K562 (cell line): ENCODE data around the gene ACER3. TPM values are rescaled to one million over a fixed set of nuclear protein-coding genes. Genes with fewer than 3 reads are reported as not detected.
A peak's percentile ranks its signal among the peaks of the same experiment; 100 is the strongest.

Experiments
- CBFA2T2 ChIP-seq: fragments of 450-650 bp; conservative IDR thresholded peaks from 2 replicates; pipeline ENCODE4 v1.6.1; 2017; ENCODE audit warnings: mild to moderate bottlenecking
- ELF1 ChIP-seq: fragments of 200-800 bp; sonication (Bioruptor generic); IDR thresholded peaks from 2 replicates; pipeline ENCODE4 v1.6.1; 2016; ENCODE audit warnings: missing genetic modification characterization, missing compliant biosample characterization
- ESRRA ChIP-seq: fragments of 450-650 bp; IDR thresholded peaks from 2 replicates; pipeline ENCODE4 v1.6.1; 2014; ENCODE audit warnings: low read depth, mild to moderate bottlenecking, moderate library complexity, borderline replicate concordance
- FOXK2 ChIP-seq, 2 experiments: fragments of 450-650 bp; IDR thresholded peaks in 1 of 2; conservative IDR thresholded peaks in 1 of 2; 2 replicates each; pipeline ENCODE4 v1.6.1; 2016; ENCODE audit warnings: low read depth in 2 of 2, mild to moderate bottlenecking in 1 of 2
- GABPA ChIP-seq: fragments of 200-800 bp; sonication (Bioruptor generic); conservative IDR thresholded peaks from 2 replicates; pipeline ENCODE4 v1.6.1; 2016; ENCODE audit warnings: low read depth, missing genetic modification characterization, missing compliant biosample characterization
- GATA2 ChIP-seq: sonication (generic); formaldehyde crosslinking; IDR thresholded peaks from 2 replicates; pipeline ENCODE4 v1.4.0; 2020; ENCODE audit warnings: mild to moderate bottlenecking, missing genetic modification reagents
- HDAC2 ChIP-seq: fragments of 450-650 bp; IDR thresholded peaks from 2 replicates; pipeline ENCODE4 v1.6.1; 2016; ENCODE audit warnings: mild to moderate bottlenecking
- IFI16 ChIP-seq: fragments of 250-450 bp; sonication (Bioruptor Pico); IDR thresholded peaks from 2 replicates; pipeline ENCODE4 v2.1.2; 2022; ENCODE audit warnings: mild to moderate bottlenecking, inconsistent platforms
- KAT8 ChIP-seq: fragments of 450-650 bp; IDR thresholded peaks from 2 replicates; pipeline ENCODE4 v1.6.1; 2016; ENCODE audit warnings: low read depth, mild to moderate bottlenecking
- KLF10 ChIP-seq: fragments of 250-450 bp; sonication (Bioruptor Pico); IDR thresholded peaks from 2 replicates; pipeline ENCODE4 v1.6.1; 2021; ENCODE audit warnings: matching md5 sums
- MEF2D ChIP-seq: conservative IDR thresholded peaks from 2 replicates; pipeline ENCODE4 v1.6.1; 2016; ENCODE audit warnings: low read depth, missing genetic modification characterization, missing compliant biosample characterization
- MIER1 ChIP-seq: fragments of 450-650 bp; IDR thresholded peaks from 2 replicates; pipeline ENCODE4 v1.6.1; 2016; ENCODE audit warnings: antibody characterized with exemption, mild to moderate bottlenecking, low read depth
- MLX ChIP-seq, 2 experiments: fragments of 450-650 bp in 1 of 2; sonication (generic) in 1 of 2; formaldehyde crosslinking; conservative IDR thresholded peaks; 2 replicates each; pipeline versions ENCODE4 v1.4.0 to v1.8.1; 2020 to 2022; ENCODE audit warnings: mild to moderate bottlenecking in 1 of 2, missing genetic modification reagents in 1 of 2
- MTA1 ChIP-seq: fragments of 450-650 bp; IDR thresholded peaks from 2 replicates; pipeline ENCODE4 v1.6.1; 2017; ENCODE audit warnings: borderline replicate concordance
- NR2C1 ChIP-seq, 2 experiments: fragments of 450-650 bp; IDR thresholded peaks; 2 replicates each; pipeline ENCODE4 v1.6.1; 2017; ENCODE audit warnings: mild to moderate bottlenecking in 2 of 2, antibody characterized with exemption in 1 of 2, inconsistent platforms in 1 of 2, missing compliant biosample characterization in 1 of 2, missing genetic modification characterization in 1 of 2
- POU5F1 ChIP-seq: fragments of 150-350 bp; IDR thresholded peaks from 2 replicates; pipeline ENCODE4 v1.6.1; 2014; ENCODE audit warnings: borderline replicate concordance, low read length, low read depth, mild to moderate bottlenecking; ENCODE audit not compliant: partially characterized antibody
- PTRF ChIP-seq: fragments of 450-650 bp; IDR thresholded peaks from 2 replicates; pipeline ENCODE4 v1.6.1; 2016; ENCODE audit warnings: mild to moderate bottlenecking, missing genetic modification characterization, missing compliant biosample characterization
- RBM39 ChIP-seq: fragments of 200-400 bp; formaldehyde crosslinking; optimal IDR thresholded peaks from 2 replicates; pipeline ENCODE3; 2018; ENCODE audit warnings: low read depth, low read length
- TCF7L2 ChIP-seq: fragments of 150-350 bp; IDR thresholded peaks from 2 replicates; pipeline ENCODE4 v1.6.1; 2016; ENCODE audit warnings: low read depth, mild to moderate bottlenecking, low read length, moderate library complexity
- TSC22D4 ChIP-seq: fragments of 450-650 bp; IDR thresholded peaks from 2 replicates; pipeline ENCODE4 v1.6.1; 2016; ENCODE audit warnings: missing genetic modification characterization, missing biosample characterization, control low read depth
- ZNF217 ChIP-seq: sonication (generic); formaldehyde crosslinking; IDR thresholded peaks from 2 replicates; pipeline ENCODE4 v1.8.0; 2022; ENCODE audit warnings: mild to moderate bottlenecking, missing genetic modification reagents
- ZNF589 ChIP-seq: fragments of 200-800 bp; sonication (Bioruptor generic); IDR thresholded peaks from 2 replicates; pipeline ENCODE4 v1.6.1; 2016; ENCODE audit warnings: low read depth, missing genetic modification characterization, missing compliant biosample characterization
- ZNF717 ChIP-seq: fragments of 250-450 bp; sonication (Bioruptor Pico); IDR thresholded peaks from 2 replicates; pipeline ENCODE4 v1.5.0; 2021
- polyA plus RNA-seq, 8 experiments: library from polyadenylated mRNA; depleted of rRNA in 4 of 8; stranded (reverse) in 5 of 8; unstranded in 3 of 8; fragments of >200 nt; fragmentation: Nextera tagmentation in 2 of 8; fragmentation: Illumina TruSeq in 1 of 8; extraction: Ambion mirVana in 2 of 8; extraction: Trizol in 1 of 8; gene quantifications; 2 replicates each; pipeline versions ENCODE4 v1.2.1 to v1.2.3, GENCODE V29; 2011 to 2014; ENCODE audit warnings: inconsistent platforms in 1 of 8, missing spikeins in 1 of 8
- total RNA-seq, 7 experiments: library from RNA; depleted of rRNA in 6 of 7; stranded (reverse); fragments of >200 nt in 6 of 7; fragmentation: Illumina TruSeq in 2 of 7; extraction: Trizol in 2 of 7; gene quantifications; 2 replicates each; pipeline versions ENCODE4 v1.2.1 to v1.2.3, GENCODE V29; 2011 to 2021; ENCODE audit warnings: low replicate concordance in 1 of 7
- TF ChIP-seq, protein P1 (sequence below): fragments of 450-650 bp; IDR thresholded peaks from 2 replicates; pipeline ENCODE4 v1.6.1; 2017; ENCODE audit warnings: antibody characterized with exemption

Gene ACER3
- total and polyA plus RNA-seq, 9 of the 15 experiments (the other 6 are each of a cell fraction or from before 2014, with no cell fraction given): 2.0 to 23.8 (median 9.5) TPM

DNA sequence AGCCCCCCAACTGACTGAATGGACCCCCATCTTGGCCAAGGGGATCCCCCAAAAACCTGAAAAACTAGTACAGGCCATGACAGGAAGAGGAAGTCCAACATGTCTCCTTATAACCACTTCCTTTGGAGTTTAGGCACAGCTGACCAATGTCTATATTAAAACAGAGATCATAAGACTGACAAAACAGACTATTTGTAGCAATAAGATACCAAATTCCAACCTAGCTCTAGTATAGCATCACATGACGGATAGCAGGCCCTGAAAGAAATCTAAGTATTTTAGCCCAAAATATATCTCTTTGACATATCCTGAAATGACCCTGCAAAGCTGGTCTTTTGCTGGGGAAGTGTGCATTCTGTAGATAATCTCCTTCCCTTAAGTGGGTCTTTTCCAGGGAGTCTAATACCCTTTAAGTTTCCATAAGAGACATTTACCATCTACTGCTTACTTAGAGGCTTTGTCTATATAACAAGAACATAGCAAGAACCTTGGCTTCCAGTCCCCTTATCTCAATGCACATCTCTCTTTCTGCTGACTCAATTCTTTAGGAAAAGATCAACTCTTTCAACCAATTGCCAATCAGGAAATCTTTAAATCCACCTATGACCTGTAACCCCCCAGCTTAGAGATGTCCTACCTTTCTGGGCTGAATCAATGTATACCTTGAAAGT, 34.9 kb upstream of the ACER3 start (continued):
- TF ChIP-seq ESRRA (no peak), RBM39 (no peak), NR2C1 (IDR thresholded peaks at IDR 0.05) (peak; percentile 53; the same call in 1 of the 2 replicates), NR2C1 (tag; IDR thresholded peaks at IDR 0.05) (0 out of 2 replicates have a peak, but pooled peaks have one; percentile 16), MTA1 (peak; percentile 31; the same call in 1 of the 2 replicates), IFI16 (CRISPR knock-in tag) (no peak), ZNF217 (CRISPR knock-in tag) (no peak), KLF10 (no peak), TCF7L2 (no peak), ELF1 (tag) (peak; percentile 32; the same call in 1 of the 2 replicates), MEF2D (tag) (peak; percentile 83), FOXK2 (conservative IDR thresholded peaks at IDR 0.05 in 1 of 2, IDR thresholded peaks at IDR 0.05 in 1 of 2; ENCODE audit: low read depth in 2 of 2) (no peak), TSC22D4 (tag) (no peak), MLX (CRISPR knock-in tag; conservative IDR thresholded peaks at IDR 0.05) (no peak), PTRF (tag) (peak; percentile 42; the same call in 1 of the 2 replicates), KAT8 (no peak), GABPA (peak; percentile 73), HDAC2 (no peak), GATA2 (peak; percentile 53; the same call in 1 of the 2 replicates), MIER1 (no peak), ZNF589 (0 out of 2 replicates have a peak, but pooled peaks have one; percentile 39), POU5F1 (no peak), CBFA2T2 (peak; percentile 52), ZNF717 (CRISPR knock-in tag) (no peak)
- TF ChIP-seq, protein P1, sequence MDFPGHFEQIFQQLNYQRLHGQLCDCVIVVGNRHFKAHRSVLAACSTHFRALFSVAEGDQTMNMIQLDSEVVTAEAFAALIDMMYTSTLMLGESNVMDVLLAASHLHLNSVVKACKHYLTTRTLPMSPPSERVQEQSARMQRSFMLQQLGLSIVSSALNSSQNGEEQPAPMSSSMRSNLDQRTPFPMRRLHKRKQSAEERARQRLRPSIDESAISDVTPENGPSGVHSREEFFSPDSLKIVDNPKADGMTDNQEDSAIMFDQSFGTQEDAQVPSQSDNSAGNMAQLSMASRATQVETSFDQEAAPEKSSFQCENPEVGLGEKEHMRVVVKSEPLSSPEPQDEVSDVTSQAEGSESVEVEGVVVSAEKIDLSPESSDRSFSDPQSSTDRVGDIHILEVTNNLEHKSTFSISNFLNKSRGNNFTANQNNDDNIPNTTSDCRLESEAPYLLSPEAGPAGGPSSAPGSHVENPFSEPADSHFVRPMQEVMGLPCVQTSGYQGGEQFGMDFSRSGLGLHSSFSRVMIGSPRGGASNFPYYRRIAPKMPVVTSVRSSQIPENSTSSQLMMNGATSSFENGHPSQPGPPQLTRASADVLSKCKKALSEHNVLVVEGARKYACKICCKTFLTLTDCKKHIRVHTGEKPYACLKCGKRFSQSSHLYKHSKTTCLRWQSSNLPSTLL: peak; percentile 78
